Body of pancreas (tissue), 4 donors: ENCODE measurements around the gene DMAP1. TPM values are rescaled to one million over a fixed set of nuclear protein-coding genes. Genes with fewer than 3 reads are reported as not detected.

Experiments used
- ATAC-seq: fragments of 150-250 bp; one replicate; pipeline ENCODE4 v1.9.1; 2016
- DNase-seq, 4 donors: peaks; one replicate each; pipeline ENCODE4 v3.0.0-alpha.2; 2019
- H3K27ac ChIP-seq, 4 donors: fragments of 200-600 bp; sonication (generic); 1 replicate in 3 of 4; 2 replicates in 1 of 4; pipeline versions ENCODE4 v1.5.1 to v1.6.1; 2016 to 2019; ENCODE audit warnings: mild to moderate bottlenecking in 1 of 4, mixed read lengths in 1 of 4, moderate library complexity in 1 of 4
- H3K27me3 ChIP-seq, 2 donors: fragments of 200-600 bp; sonication (generic); one replicate each; pipeline ENCODE4 v1.6.0; 2016; ENCODE audit warnings: mild to moderate bottlenecking in 1 of 2
- H3K36me3 ChIP-seq, 2 donors: fragments of 200-600 bp; sonication (generic); replicated peaks in 1 of 2; 2 replicates each; pipeline ENCODE4 v1.5.1; 2016; ENCODE audit warnings: low read depth in 2 of 2; ENCODE audit not compliant: insufficient read depth in 1 of 2
- H3K4me1 ChIP-seq: fragments of 200-600 bp; sonication (generic); one replicate; pipeline ENCODE4 v1.6.0; 2016
- H3K4me3 ChIP-seq, 2 donors: fragments of 200-600 bp; sonication (generic); 1 replicate in 1 of 2; 2 replicates in 1 of 2; pipeline ENCODE4 v1.5.1; 2016 to 2019
- H3K9me3 ChIP-seq, 3 donors: fragments of 200-600 bp; sonication (generic); 1 replicate in 2 of 3; 2 replicates in 1 of 3; pipeline ENCODE4 v1.5.1; 2016
- POLR2A ChIP-seq, 3 donors: fragments of 450-650 bp; IDR thresholded peaks; one replicate each; pipeline ENCODE4 v1.6.1; 2016; ENCODE audit warnings: antibody characterized with exemption in 3 of 3, mild to moderate bottlenecking in 2 of 3
- WGBS, 2 donors: methylation state at CpG; one replicate each; pipeline ENCODE4 v1.1.5; 2017; 5-methylcytosine and 5-hydroxymethylcytosine counted together
- intact Hi-C: fragments of 100-400 bp; cut with DNase I; formaldehyde crosslinking; loops from one replicate; pipeline ENCODE4 v1.15.1; 2023
- total RNA-seq, 2 donors: library from RNA; depleted of rRNA; stranded (reverse); fragments of >200 nt; gene quantifications; one replicate each; pipeline ENCODE4 v1.1.0, GENCODE V29; 2016
- TF ChIP-seq, protein P1 (sequence below), 7 experiments: fragments of 450-650 bp in 4 of 7; fragments of 200-600 bp in 3 of 7; sonication (generic) in 3 of 7; IDR thresholded peaks; one replicate each; pipeline ENCODE4 v1.5.1; 2016 to 2019; ENCODE audit warnings: antibody characterized with exemption in 7 of 7

DMAP1 gene
- total RNA-seq, 2 donors from 2014 or later = 39.2 to 93.3 TPM

DNA sequence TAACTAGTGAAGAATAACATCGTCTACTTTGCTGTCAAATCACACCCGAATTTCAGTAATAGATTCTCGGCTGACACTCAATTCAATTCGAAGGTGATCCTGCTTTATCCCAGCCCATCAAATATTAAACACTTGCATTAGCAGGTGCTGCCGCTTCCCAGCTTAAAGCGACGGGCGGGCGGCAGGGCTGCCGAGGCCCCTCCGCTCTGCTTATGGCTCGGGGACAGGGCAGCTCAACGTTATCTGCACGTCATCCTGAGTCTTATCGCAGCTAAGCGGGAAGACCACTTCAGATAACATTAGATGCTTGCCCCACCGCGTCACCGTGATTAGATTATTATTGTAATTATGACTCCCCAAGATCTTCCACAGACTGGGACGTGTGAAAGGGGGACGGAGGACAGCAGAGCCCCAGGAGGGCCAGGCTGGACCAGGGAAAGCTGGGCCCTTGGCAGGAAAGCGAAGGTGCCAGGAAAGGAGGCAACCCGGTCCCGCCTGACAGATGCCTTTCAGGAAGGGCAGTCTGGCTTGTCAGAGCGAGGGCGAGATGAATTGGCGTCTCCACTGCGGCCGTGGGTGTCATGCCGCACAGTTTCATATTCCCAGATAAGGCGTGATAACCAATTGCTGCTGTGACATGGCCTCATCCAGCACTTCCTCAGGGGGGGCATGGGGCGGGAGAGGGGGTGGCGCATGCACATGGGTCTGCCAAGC, 37.0 kb downstream of the DMAP1 start:
- intact Hi-C loops = no loop called here
- Histone ChIP-seq H3K36me3 (no peaks in the 10 kb centered on the region), H3K27me3 (no peaks in the 10 kb centered on the region), H3K4me1 (no peaks in the 10 kb centered on the region), H3K27ac (no peak overlapping the region), H3K9me3 (no peaks in the 10 kb centered on the region), H3K4me3 (no peak overlapping the region)
- DNase-seq (no peak), ATAC-seq (no peak)
- TF ChIP-seq POLR2A (IDR thresholded peaks at IDR 0.05) = no peak
- TF ChIP-seq, protein P1, sequence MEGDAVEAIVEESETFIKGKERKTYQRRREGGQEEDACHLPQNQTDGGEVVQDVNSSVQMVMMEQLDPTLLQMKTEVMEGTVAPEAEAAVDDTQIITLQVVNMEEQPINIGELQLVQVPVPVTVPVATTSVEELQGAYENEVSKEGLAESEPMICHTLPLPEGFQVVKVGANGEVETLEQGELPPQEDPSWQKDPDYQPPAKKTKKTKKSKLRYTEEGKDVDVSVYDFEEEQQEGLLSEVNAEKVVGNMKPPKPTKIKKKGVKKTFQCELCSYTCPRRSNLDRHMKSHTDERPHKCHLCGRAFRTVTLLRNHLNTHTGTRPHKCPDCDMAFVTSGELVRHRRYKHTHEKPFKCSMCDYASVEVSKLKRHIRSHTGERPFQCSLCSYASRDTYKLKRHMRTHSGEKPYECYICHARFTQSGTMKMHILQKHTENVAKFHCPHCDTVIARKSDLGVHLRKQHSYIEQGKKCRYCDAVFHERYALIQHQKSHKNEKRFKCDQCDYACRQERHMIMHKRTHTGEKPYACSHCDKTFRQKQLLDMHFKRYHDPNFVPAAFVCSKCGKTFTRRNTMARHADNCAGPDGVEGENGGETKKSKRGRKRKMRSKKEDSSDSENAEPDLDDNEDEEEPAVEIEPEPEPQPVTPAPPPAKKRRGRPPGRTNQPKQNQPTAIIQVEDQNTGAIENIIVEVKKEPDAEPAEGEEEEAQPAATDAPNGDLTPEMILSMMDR (IDR thresholded peaks at IDR 0.05) = no peak
- WGBS, 2 donors = 89 to 90% methylated on average over 27 to 32 of the region's 33 CpGs

DNA sequence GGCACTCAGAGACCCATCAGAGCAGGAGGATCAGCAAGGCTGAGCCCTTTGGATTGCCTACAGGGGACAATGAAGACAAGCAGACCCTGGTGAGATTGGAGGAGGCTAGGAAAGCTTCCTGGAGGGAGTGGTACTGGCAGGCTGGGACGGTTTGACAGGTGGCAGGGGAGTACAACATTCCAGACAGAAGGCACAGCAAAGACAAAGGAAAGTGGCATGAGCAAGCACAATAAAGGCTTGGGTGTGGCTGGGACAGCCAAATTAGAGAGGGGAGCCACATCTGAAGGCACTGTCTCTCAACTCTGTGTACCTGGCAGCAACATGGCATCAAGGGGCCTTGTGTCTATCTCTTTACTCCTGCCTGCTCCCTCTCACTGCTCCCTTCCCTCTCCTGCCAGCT, 38.2 kb downstream of the DMAP1 start:
- 88 to 91% methylated on average over 1 of the region's 1 CpG for WGBS, 2 donors
- ATAC-seq = no peak

GRCh38 chr1:44251989-44252671, 38.9 kb downstream of the DMAP1 start:
- Histone ChIP-seq H3K27me3 (no peaks in the 10 kb centered on the region), H3K9me3 (no peaks in the 10 kb centered on the region), H3K36me3 (no peaks in the 10 kb centered on the region), H3K4me3 (no peak overlapping the region), H3K27ac (no peak overlapping the region), H3K4me1 (no peaks in the 10 kb centered on the region)
- 96 to 97% methylated on average over 16 to 23 of the region's 23 CpGs for WGBS, 2 donors
- no peak for DNase-seq
- intact Hi-C loops = no loop called here
- no peak for ATAC-seq
- TF ChIP-seq, protein P1 (IDR thresholded peaks at IDR 0.05) = no peak
- TF ChIP-seq POLR2A (IDR thresholded peaks at IDR 0.05) = no peak

More for the DNA sequence above, 38.2 kb downstream of the DMAP1 start:
- intact Hi-C loops = no loop called here
- no peak for TF ChIP-seq POLR2A (IDR thresholded peaks at IDR 0.05)
- Histone ChIP-seq H3K4me3 (no peak overlapping the region), H3K36me3 (no peaks in the 10 kb centered on the region), H3K4me1 (no peaks in the 10 kb centered on the region), H3K27me3 (no peaks in the 10 kb centered on the region), H3K27ac (no peak overlapping the region), H3K9me3 (no peaks in the 10 kb centered on the region)
- DNase-seq = no peak

GRCh38 chr1:44254392-44254910, 41.2 kb downstream of the DMAP1 start:
- Histone ChIP-seq H3K27ac (no peak overlapping the region), H3K36me3 (no peaks in the 10 kb centered on the region), H3K9me3 (no peaks in the 10 kb centered on the region), H3K4me1 (no peaks in the 10 kb centered on the region), H3K27me3 (no peaks in the 10 kb centered on the region), H3K4me3 (no peak overlapping the region)
- ATAC-seq = no peak
- no peak for TF ChIP-seq POLR2A (IDR thresholded peaks at IDR 0.05)
- TF ChIP-seq, protein P1 (IDR thresholded peaks at IDR 0.05) = no peak
- 92 to 97% methylated on average over 4 of the region's 4 CpGs for WGBS, 2 donors
- intact Hi-C loops = no loop called here
- DNase-seq = no peak

DNA sequence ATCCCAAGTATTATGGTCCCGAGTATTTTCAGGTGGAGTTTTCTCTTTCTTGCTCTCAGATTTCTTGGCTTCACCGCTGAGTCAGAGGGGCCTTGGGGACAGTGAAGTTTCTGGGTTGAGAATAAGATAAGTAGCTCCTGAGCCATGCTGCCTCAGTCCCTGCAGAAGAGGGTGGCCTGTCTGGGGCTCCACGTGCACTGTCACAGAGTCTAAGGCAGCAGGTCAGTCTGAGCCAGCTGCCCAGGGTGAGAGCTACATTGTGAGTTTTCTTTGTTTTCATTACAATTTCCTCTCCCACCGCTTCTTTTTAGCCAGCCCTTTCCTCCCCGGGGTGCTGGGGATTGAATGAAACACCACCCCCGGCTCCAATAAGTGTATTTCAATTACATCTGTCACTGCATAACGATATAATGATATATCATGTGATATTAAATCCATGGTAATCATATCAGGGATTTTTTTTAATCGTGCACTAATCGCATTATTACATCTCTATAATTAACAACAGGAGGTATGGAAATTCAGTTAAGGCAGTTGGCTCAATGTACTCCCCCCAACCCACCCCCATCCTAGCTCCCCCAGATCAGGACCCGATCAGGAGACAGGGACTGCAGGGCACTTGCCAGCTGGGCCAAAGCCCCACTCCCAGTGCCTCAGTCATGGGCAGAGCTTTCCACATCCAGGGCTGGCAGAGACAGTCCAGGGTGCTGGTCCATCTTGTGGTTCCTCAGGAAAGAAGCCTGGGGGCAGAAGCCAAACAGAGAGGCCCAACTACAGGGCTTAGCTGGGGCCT, 43.7 kb downstream of the DMAP1 start:
- intact Hi-C loops = no loop called here

More for the DNA sequence above, 43.7 kb downstream of the DMAP1 start:
- ATAC-seq (no peak), DNase-seq (no peak)
- Histone ChIP-seq H3K4me3 (no peak overlapping the region), H3K4me1 (no peaks in the 10 kb centered on the region), H3K36me3 (no peaks in the 10 kb centered on the region), H3K27me3 (no peaks in the 10 kb centered on the region), H3K9me3 (no peaks in the 10 kb centered on the region), H3K27ac (no peak overlapping the region)
- no peak for TF ChIP-seq POLR2A (IDR thresholded peaks at IDR 0.05)
- TF ChIP-seq, protein P1 (IDR thresholded peaks at IDR 0.05) = no peak
- 91 to 93% methylated on average over 10 of the region's 10 CpGs for WGBS, 2 donors
